NCI-H345 (cell line): ENCODE data around the gene CTDSPL.

Experiments
- DNase-seq: peaks from one replicate; lab custom pipeline; 2025; lab: John Stamatoyannopoulos, UW

CTDSPL gene

GRCh38 chr3:37853691-37854413 lies 7.8 kb upstream of the CTDSPL start:
- DNase-seq: peak; percentile 58

GRCh38 chr3:37855363-37855970 lies 6.2 kb upstream of the CTDSPL start:
- DNase-seq: peak; percentile 49

GRCh38 chr3:37856381-37856780 lies 5.3 kb upstream of the CTDSPL start:
- no peak for DNase-seq

- DNase-seq: no peak
These were observed 2.9 kb upstream of the CTDSPL start for GRCh38 chr3:37858742-37859141.

- no peak for DNase-seq
These were observed 2.3 kb upstream of the CTDSPL start for GRCh38 chr3:37859354-37859753.

- no peak for DNase-seq
These were observed 1.8 kb upstream of the CTDSPL start for GRCh38 chr3:37859908-37860199.

- peak; percentile 6 for DNase-seq
These were observed 681 bp downstream of the CTDSPL start for GRCh38 chr3:37862219-37862902.

- peak; percentile 19 for DNase-seq
These were observed 1.5 kb downstream of the CTDSPL start for GRCh38 chr3:37862903-37863815.

GRCh38 chr3:37863949-37864822 lies 2.5 kb downstream of the CTDSPL start:
- peak; percentile 66 for DNase-seq

GRCh38 chr3:37864904-37865303 lies 3.2 kb downstream of the CTDSPL start:
- no peak for DNase-seq

- DNase-seq: no peak
These were observed 5.5 kb downstream of the CTDSPL start for GRCh38 chr3:37867144-37867543.

- no peak for DNase-seq
These were observed 10.2 kb downstream of the CTDSPL start for GRCh38 chr3:37871858-37872257.

- no peak for DNase-seq
These were observed 10.9 kb downstream of the CTDSPL start for GRCh38 chr3:37872413-37873160.

- DNase-seq: no peak
These were observed 14.6 kb downstream of the CTDSPL start for GRCh38 chr3:37876279-37876678.

- DNase-seq: no peak
These were observed 21.0 kb downstream of the CTDSPL start for GRCh38 chr3:37882711-37883110.

- no peak for DNase-seq
These were observed 24.1 kb downstream of the CTDSPL start for GRCh38 chr3:37885814-37886213.

GRCh38 chr3:37886395-37886794 lies 24.7 kb downstream of the CTDSPL start:
- no peak for DNase-seq

GRCh38 chr3:37887062-37887461 lies 25.4 kb downstream of the CTDSPL start:
- DNase-seq: no peak

GRCh38 chr3:37887824-37888223 lies 26.1 kb downstream of the CTDSPL start:
- DNase-seq: no peak

- DNase-seq: no peak
These were observed 26.7 kb downstream of the CTDSPL start for GRCh38 chr3:37888421-37888820.

GRCh38 chr3:37890522-37890921 lies 28.8 kb downstream of the CTDSPL start:
- no peak for DNase-seq
